ENCODE measurements around the gene INSRR. TPM values are rescaled to one million over a fixed set of nuclear protein-coding genes. Genes with fewer than 3 reads are reported as not detected.

Gene INSRR
- total RNA-seq, 2 experiments from 2014 or later: not detected

- Mint-ChIP-seq H3K9me3 (no peaks in the 10 kb centered on the region), H3K36me3 (ENCODE audit: low read depth) (peaks cover 39% of the 10 kb centered on the region), H3K27ac (no peak overlapping the region), H3K27me3 (ENCODE audit: low read depth) (no peaks in the 10 kb centered on the region), H3K4me1 (ENCODE audit: low read depth) (no peaks in the 10 kb centered on the region), H3K4me3 (no peak overlapping the region)
- intact Hi-C loops (cut with micrococcal nuclease): no loop called here
- DNase-seq: no peak
- CTCF ChIA-PET: interaction anchor here (0.7 to 9.4 kb wide), 11 partner anchors 8 to 271 kb away, joined by 3 to 177 read pairs (median 4); partner anchors contain the start of genes INSRR, NTRK1, PEAR1 and SH2D2A
Measured at GRCh38 chr1:156795787-156796186, 63.1 kb downstream of the INSRR start.

GRCh38 chr1:156795374-156795733 lies 63.6 kb downstream of the INSRR start:
- no peak for DNase-seq
- intact Hi-C loops (cut with micrococcal nuclease): no loop called here
- H3K4me1 Mint-ChIP-seq (ENCODE audit: low read depth): no peaks in the 10 kb centered on the region
- CTCF ChIA-PET: interaction anchor here (1.0 to 9.4 kb wide), 10 partner anchors 20 to 117 kb away, joined by 3 to 177 read pairs (median 11); partner anchors contain the start of genes INSRR, NTRK1, PEAR1 and SH2D2A
- H3K27me3 Mint-ChIP-seq (ENCODE audit: low read depth): no peaks in the 10 kb centered on the region
- no peak overlapping the region for H3K27ac Mint-ChIP-seq
- H3K36me3 Mint-ChIP-seq (ENCODE audit: low read depth): peaks cover 39% of the 10 kb centered on the region
- H3K4me3 Mint-ChIP-seq: no peak overlapping the region
- H3K9me3 Mint-ChIP-seq: no peaks in the 10 kb centered on the region

GRCh38 chr1:156794506-156795373 lies 64.2 kb downstream of the INSRR start:
- Mint-ChIP-seq H3K27ac (no peak overlapping the region), H3K9me3 (no peaks in the 10 kb centered on the region), H3K27me3 (ENCODE audit: low read depth) (no peaks in the 10 kb centered on the region), H3K4me1 (ENCODE audit: low read depth) (no peaks in the 10 kb centered on the region), H3K4me3 (no peak overlapping the region), H3K36me3 (ENCODE audit: low read depth) (peaks cover 41% of the 10 kb centered on the region)
- intact Hi-C loops (cut with micrococcal nuclease): no loop called here
- DNase-seq: no peak
- CTCF ChIA-PET: interaction anchor here (0.8 to 9.4 kb wide), 9 partner anchors 19 to 117 kb away, joined by 3 to 177 read pairs (median 4); partner anchors contain the start of genes INSRR, NTRK1, PEAR1 and SH2D2A

Other genes starting within 250 kb of the INSRR start
- gene HAPLN2, start 239.7 kb downstream of the INSRR start, total RNA-seq: under 1 TPM; 0.40 to 0.55 TPM
- gene BCAN, start 217.0 kb downstream of the INSRR start, total RNA-seq: not detected
- gene NES, start 181.7 kb downstream of the INSRR start, total RNA-seq: not detected
- gene CRABP2, start 153.5 kb downstream of the INSRR start, total RNA-seq: under 1 TPM; 0.45 to 0.72 TPM
- 10 to 100 TPM; 35.3 to 35.5 TPM for gene METTL25B, start 130.6 kb downstream of the INSRR start, total RNA-seq
- 10 to 100 TPM; 24.8 to 28.7 TPM for gene ISG20L2, start 130.4 kb downstream of the INSRR start, total RNA-seq
- gene MRPL24, start 118.0 kb downstream of the INSRR start, total RNA-seq: 100 to 1,000 TPM in 1 of 2 experiments, 10 to 100 TPM in 1; 91.1 to 114 TPM
- 100 to 1,000 TPM; 282 to 283 TPM for gene HDGF, start 107.4 kb downstream of the INSRR start, total RNA-seq
- 10 to 100 TPM; 55.2 to 55.8 TPM for gene PRCC, start 91.6 kb downstream of the INSRR start, total RNA-seq
- 100 to 1,000 TPM; 134 to 138 TPM for gene SH2D2A, start 42.3 kb downstream of the INSRR start, total RNA-seq
- under 1 TPM in 1 of 2 experiments, not detected in 1; 0.67 TPM for gene NTRK1, start 1.7 kb upstream of the INSRR start, total RNA-seq
- gene PEAR1, start 34.6 kb upstream of the INSRR start, total RNA-seq: not detected
- gene LRRC71, start 61.5 kb upstream of the INSRR start, total RNA-seq: not detected
- 1 to 10 TPM; 3.2 to 3.4 TPM for gene ARHGEF11, start 186.6 kb upstream of the INSRR start, total RNA-seq
- not detected for gene ETV3L, start 240.7 kb upstream of the INSRR start, total RNA-seq

All from activated naive CD4-positive, alpha-beta T cell treated with anti-CD3 and anti-CD28 coated beads for 36 hours (primary cell).